Immature natural killer cell (primary cell): ENCODE measurements around the gene SNRK. TPM values are rescaled to one million over a fixed set of nuclear protein-coding genes. Genes with fewer than 3 reads are reported as not detected.

Experiments
- DNase-seq, 3 donors: peaks; one replicate each; pipeline ENCODE4 v3.0.0; 2022; ENCODE audit warnings: mixed read lengths in 1 of 3
- H3K27ac Mint-ChIP-seq, 6 donors: one replicate each; pipeline ENCODE4 v1.8.0; 2020; ENCODE audit warnings: mixed read lengths in 6 of 6, mild to moderate bottlenecking in 5 of 6, inconsistent platforms in 4 of 6, moderate library complexity in 3 of 6
- H3K27me3 Mint-ChIP-seq, 3 donors: one replicate each; pipeline ENCODE4 v1.8.0; 2020 to 2021; ENCODE audit warnings: low read depth in 3 of 3, mild to moderate bottlenecking in 3 of 3, mixed read lengths in 3 of 3, moderate library complexity in 3 of 3, inconsistent platforms in 1 of 3
- H3K36me3 Mint-ChIP-seq, 3 donors: one replicate each; pipeline ENCODE4 v1.8.0; 2020; ENCODE audit warnings: mixed read lengths in 3 of 3, inconsistent platforms in 2 of 3, mild to moderate bottlenecking in 2 of 3
- H3K4me1 Mint-ChIP-seq, 2 donors: one replicate each; pipeline ENCODE4 v1.8.0; 2020; ENCODE audit warnings: inconsistent platforms in 2 of 2, mild to moderate bottlenecking in 2 of 2, mixed read lengths in 2 of 2, moderate library complexity in 1 of 2
- H3K4me3 Mint-ChIP-seq, 5 donors: one replicate each; pipeline ENCODE4 v1.8.0; 2020; ENCODE audit warnings: mild to moderate bottlenecking in 5 of 5, mixed read lengths in 5 of 5, inconsistent platforms in 3 of 5, moderate library complexity in 3 of 5
- H3K9me3 Mint-ChIP-seq, 6 donors: one replicate each; pipeline ENCODE4 v1.8.0; 2020; ENCODE audit warnings: mild to moderate bottlenecking in 6 of 6, mixed read lengths in 6 of 6, inconsistent platforms in 4 of 6, moderate library complexity in 3 of 6
- polyA plus RNA-seq, 3 donors: library from polyadenylated mRNA; unstranded; fragments of 300-500 nt; fragmentation: Illumina TruSeq; gene quantifications; one replicate each; pipeline ENCODE4 v1.2.3, GENCODE V29; 2021

Gene SNRK
- polyA plus RNA-seq, 3 donors from 2014 or later: 34.3 to 68.6 (median 38.4) TPM

DNA sequence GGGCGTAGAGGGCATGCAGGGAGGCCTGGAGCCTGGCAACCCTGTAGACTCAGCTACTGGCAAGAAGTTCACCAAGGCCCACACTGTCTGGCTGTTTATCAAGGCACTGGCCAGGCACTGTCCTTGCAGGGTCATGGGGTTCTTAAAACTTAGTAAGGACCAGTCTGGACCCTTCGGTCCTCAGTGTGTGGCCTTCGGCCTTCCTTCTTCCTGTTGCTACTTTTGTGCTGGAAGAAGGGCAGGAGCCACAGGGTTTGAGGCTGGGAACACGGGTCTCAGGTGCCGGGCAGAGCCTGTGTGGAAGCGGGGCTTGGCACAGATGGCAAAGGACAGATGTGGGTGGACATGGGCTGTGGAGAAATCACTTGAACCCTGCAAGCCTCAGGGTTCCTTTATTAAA lies 76.6 kb downstream of the SNRK start:
- no peaks in the 10 kb centered on the region for H3K36me3 Mint-ChIP-seq
- no peak overlapping the region for H3K27ac Mint-ChIP-seq
- peaks cover 0 to 2% (median 0%) of the 10 kb centered on the region in 6 donors for H3K9me3 Mint-ChIP-seq
- no peak overlapping the region for H3K4me3 Mint-ChIP-seq
- H3K27me3 Mint-ChIP-seq: peaks cover 2 to 3% (median 2%) of the 10 kb centered on the region in 3 donors
- H3K4me1 Mint-ChIP-seq: peaks cover 4 to 5% of the 10 kb centered on the region in 2 donors
- no peak for DNase-seq

DNA sequence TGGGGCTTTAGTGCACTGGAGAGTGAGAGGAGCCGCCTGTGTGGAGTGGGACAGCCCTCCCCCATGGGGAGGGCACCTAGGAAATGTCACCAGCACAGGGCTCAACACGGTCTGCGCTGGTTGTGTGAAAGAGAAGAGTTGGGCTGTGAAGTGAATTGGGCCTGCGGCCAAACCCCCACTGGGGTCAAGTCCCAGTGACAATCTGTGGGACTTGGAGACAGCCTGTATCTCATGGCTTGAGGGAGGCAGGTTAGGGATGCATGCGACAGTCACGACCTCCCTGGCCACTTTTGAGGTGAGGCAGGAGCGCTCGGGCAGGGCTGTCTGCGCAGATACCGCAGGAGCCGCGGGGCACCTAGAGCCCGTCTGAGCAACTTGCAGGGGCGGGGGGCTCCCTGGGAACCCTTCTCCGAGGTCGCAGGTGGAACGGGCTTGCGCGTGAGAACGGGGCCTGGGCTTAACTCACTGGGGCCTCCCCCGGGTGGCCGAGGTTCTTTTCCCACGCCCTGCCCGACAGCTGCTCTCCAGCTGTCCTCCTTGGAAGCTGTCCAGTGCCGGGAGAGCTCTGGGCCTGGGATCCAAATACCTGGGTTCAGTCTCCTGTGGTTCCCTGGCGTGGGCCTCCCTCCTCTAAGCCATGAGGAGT lies 77.4 kb downstream of the SNRK start:
- Mint-ChIP-seq H3K4me3 (no peak overlapping the region), H3K27ac (peak overlapping the region in 2 of 6 donors; percentile 13 to 70), H3K9me3 (peaks cover 0 to 2% (median 0%) of the 10 kb centered on the region in 6 donors), H3K27me3 (peaks cover 2 to 3% (median 2%) of the 10 kb centered on the region in 3 donors), H3K4me1 (peaks cover 11 to 12% of the 10 kb centered on the region in 2 donors), H3K36me3 (no peaks in the 10 kb centered on the region)
- DNase-seq: no peak

DNA sequence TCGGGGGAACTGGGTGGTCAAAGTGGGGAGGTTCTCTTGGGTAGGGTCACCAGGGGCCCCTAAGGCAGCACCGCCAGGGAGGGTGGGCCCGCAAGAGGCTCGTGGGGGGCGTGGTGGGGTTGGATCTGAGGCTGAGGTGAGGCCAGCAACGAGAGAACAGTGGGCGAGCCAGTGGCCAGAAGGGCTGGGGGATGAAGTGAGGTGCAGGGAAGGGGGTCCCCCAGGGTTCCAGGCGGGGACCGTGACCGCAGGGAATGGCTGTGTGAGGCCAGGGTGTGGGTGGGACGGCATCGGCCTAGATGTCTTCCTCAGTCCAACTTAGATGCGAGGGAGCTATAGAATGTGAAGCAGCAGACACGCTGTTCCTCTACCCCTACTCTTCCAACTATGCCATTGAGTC lies 78.2 kb downstream of the SNRK start:
- Mint-ChIP-seq H3K4me1 (peaks cover 18 to 19% of the 10 kb centered on the region in 2 donors), H3K36me3 (no peaks in the 10 kb centered on the region), H3K27me3 (peaks cover 0 to 3% (median 2%) of the 10 kb centered on the region in 3 donors), H3K4me3 (no peak overlapping the region), H3K9me3 (peaks cover 0 to 2% (median 0%) of the 10 kb centered on the region in 6 donors), H3K27ac (no peak overlapping the region)
- DNase-seq: no peak

DNA sequence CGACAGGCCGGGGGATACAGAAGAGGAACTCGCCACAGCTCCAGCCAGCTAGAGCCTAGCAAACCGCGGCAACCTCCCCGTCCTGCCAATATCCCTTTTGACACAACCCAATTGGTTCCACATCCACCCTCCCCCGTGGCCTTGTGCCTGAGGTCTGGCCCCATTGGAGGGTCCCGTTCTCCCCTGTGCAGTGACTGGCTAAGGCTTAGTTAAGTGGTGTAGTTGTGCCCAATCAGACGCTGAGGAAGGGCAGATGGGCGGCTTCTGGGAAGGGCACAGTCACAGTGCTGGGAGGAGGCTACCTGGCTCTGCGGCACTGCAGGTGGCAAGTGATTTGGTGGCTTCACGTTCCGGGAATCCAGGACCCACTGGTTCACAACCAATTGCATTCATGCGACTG lies 78.6 kb downstream of the SNRK start:
- H3K4me3 Mint-ChIP-seq: no peak overlapping the region
- H3K9me3 Mint-ChIP-seq: no peaks in the 10 kb centered on the region
- H3K27me3 Mint-ChIP-seq: peaks cover 0 to 2% (median 2%) of the 10 kb centered on the region in 3 donors
- H3K27ac Mint-ChIP-seq: no peak overlapping the region
- DNase-seq: no peak
- H3K36me3 Mint-ChIP-seq: no peaks in the 10 kb centered on the region
- peaks cover 23% of the 10 kb centered on the region in 2 donors for H3K4me1 Mint-ChIP-seq

DNA sequence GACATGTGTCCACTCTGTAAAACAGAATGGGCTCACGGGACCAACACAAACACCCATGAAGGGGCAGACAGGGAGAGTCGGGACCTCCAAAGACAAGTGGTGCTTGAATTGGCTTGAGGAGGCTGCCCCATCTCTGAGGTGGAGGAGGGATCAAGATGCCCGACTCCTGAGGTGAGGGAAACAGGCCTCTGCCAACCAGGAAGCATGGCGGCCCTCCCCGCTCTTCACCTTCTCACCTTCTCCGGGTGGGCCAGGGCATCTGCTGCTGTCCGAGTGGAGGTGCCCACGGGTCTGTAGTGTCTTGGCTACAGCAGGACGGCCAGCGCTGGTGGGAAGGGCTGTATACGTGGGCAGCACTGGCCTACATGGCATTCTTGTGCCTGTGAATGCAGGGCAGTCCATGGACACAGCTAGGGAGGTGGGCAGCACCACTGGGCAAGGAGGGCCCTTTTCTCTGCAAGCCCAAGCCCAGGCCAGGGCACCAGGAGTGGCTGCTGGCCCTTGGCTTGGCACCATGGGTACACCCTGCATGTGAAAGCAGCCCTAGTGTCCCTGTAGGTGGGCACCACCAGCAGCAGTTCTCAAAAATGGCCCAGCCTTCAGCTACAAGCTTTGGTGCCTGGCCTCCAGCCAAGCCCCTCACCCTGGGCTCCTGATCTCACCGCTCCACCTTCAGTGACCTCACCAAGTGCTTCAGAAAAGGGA lies 79.4 kb downstream of the SNRK start:
- Mint-ChIP-seq H3K27ac (peak overlapping the region in 2 of 6 donors; percentile 57 to 84), H3K36me3 (no peaks in the 10 kb centered on the region), H3K4me3 (no peak overlapping the region), H3K4me1 (peaks cover 28 to 32% of the 10 kb centered on the region in 2 donors), H3K27me3 (peaks cover 0 to 2% (median 2%) of the 10 kb centered on the region in 3 donors), H3K9me3 (no peaks in the 10 kb centered on the region)
- DNase-seq: no peak

DNA sequence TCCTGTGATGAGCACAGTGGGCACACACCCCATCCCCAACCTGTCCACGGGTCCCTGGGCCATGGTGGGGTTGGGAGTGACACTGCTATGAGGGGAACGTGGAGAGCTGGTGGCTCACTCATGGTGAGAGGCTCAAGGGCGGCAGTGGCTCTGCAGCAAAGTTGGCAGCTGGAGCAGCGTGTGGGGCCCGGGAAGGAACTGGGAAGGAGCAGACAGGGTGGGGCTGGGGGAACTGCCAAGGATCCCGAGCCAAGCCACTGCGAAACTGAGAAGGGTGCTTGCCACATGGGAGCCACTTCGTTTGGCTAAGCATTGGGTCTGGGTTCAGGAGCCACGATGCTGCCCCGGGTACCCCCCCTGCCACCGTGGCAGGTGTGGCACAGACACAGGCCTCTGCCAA lies 80.1 kb downstream of the SNRK start:
- no peak overlapping the region for H3K4me3 Mint-ChIP-seq
- no peak for DNase-seq
- no peaks in the 10 kb centered on the region for H3K9me3 Mint-ChIP-seq
- no peaks in the 10 kb centered on the region for H3K36me3 Mint-ChIP-seq
- H3K27ac Mint-ChIP-seq: peak overlapping the region in 3 of 6 donors; percentile 51 to 84 (median 57)
- H3K4me1 Mint-ChIP-seq: peaks cover 35 to 39% of the 10 kb centered on the region in 2 donors
- H3K27me3 Mint-ChIP-seq: peaks cover 0 to 2% (median 2%) of the 10 kb centered on the region in 3 donors

DNA sequence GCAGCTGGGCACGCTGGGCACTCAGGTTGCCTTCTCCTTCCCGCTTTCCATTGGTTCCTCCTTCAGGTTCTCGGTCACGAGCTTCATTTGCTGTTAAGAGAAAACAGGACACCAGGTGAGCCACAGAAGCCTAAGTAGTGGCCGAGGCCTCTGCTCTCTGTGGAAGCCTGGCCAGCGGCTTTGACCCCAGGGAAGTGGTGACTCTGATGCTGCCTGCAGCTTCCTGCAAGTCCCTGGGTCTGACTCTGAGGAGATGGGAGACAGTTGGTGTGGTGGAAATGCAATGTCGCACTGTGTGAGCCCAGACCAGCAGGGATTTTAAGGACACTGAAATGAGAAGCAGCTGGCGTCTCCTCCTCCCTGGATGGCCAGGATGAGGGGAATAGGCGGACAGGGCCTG lies 80.5 kb downstream of the SNRK start:
- H3K27ac Mint-ChIP-seq: peak overlapping the region in 1 of 6 donors; percentile 85
- H3K4me1 Mint-ChIP-seq: peaks cover 39 to 43% of the 10 kb centered on the region in 2 donors
- H3K9me3 Mint-ChIP-seq: no peaks in the 10 kb centered on the region
- H3K4me3 Mint-ChIP-seq: no peak overlapping the region
- no peak for DNase-seq
- H3K36me3 Mint-ChIP-seq: no peaks in the 10 kb centered on the region
- peaks cover 0 to 2% (median 2%) of the 10 kb centered on the region in 3 donors for H3K27me3 Mint-ChIP-seq

DNA sequence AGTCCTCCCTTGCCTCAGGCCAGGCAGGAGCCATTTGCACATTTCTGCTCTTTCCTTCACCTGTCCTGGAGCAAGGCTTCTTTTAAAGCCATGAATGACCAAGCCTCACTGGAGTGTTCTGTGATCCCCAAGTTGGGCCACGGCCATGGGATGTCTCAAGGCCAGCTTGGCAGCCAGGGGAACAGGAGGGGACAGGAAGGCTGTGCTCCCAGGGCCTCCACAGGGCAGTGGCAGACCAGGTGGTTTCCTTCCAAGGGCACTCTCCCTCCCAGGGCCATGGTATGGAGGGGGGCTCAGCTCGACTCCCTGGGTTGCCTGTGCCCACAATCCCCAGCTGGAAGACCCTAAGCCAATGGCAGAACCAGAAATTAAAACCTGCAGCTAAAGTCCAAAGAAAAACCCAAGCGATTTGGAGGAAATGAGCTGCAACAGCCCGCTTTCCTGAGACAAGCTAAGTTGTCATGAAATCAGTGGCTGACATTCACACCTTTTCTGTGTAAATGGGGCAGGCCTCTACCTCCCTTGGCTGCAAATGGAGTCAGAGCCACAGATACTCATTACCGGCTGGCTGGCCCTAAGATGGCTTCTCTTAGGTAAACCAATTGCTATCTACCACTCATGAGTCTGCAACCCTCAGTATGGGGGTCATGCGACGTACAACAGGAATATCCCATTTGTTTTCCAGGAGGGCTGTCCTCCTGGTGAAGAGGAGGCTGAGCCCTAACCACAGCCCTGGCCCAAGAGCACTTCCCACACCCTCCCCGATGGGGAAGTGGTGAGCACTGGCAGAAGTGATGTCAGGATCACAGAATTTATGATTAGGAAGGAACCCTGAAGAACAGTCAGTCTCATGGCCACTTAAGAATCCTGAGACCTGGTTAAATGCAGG lies 83.3 kb downstream of the SNRK start:
- H3K36me3 Mint-ChIP-seq: no peaks in the 10 kb centered on the region
- peaks cover 2% of the 10 kb centered on the region in 3 donors for H3K27me3 Mint-ChIP-seq
- peak overlapping the region in 2 of 5 donors; percentile 30 to 46 for H3K4me3 Mint-ChIP-seq
- peak overlapping the region in 5 of 6 donors; percentile 17 to 82 (median 53) for H3K27ac Mint-ChIP-seq
- H3K9me3 Mint-ChIP-seq: no peaks in the 10 kb centered on the region
- DNase-seq: no peak
- peaks cover 48 to 58% of the 10 kb centered on the region in 2 donors for H3K4me1 Mint-ChIP-seq

DNA sequence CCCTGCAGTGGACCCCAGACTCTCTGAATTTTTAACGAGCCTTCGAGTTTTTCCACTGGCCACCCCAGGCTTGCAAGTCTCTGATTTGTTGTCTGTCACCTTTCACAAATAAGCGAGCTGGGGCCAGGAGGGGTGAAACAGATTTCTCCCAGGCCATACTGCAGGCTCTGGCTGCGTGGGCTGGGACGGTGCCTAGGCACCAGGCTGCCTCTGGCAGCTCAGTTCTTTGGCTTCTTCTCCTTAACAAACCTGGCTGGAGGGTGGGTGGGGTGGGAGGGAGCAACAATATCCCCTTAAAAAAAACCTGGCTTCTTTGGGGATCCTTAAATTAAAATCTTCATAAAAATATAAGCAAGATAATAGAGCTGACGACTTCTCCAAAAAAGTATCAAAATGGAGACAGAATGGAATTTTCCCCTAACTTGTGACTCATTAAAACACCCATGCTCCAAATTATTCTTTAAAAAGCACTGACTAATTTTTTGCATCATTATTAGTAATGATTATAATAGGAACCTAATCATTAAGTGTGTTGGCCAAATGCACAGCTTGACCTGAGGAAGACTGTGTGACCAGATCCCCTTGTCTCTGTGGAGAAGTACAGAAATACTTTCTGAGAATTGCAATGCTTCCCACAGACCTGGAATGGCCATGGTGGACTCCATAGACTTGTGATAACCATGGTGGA lies 84.1 kb downstream of the SNRK start:
- peak overlapping the region in 3 of 6 donors; percentile 23 to 70 (median 39) for H3K27ac Mint-ChIP-seq
- H3K4me1 Mint-ChIP-seq: peaks cover 48 to 58% of the 10 kb centered on the region in 2 donors
- no peak for DNase-seq
- H3K27me3 Mint-ChIP-seq: peaks cover 0 to 4% (median 2%) of the 10 kb centered on the region in 3 donors
- no peaks in the 10 kb centered on the region for H3K9me3 Mint-ChIP-seq
- H3K4me3 Mint-ChIP-seq: no peak overlapping the region
- H3K36me3 Mint-ChIP-seq: no peaks in the 10 kb centered on the region

DNA sequence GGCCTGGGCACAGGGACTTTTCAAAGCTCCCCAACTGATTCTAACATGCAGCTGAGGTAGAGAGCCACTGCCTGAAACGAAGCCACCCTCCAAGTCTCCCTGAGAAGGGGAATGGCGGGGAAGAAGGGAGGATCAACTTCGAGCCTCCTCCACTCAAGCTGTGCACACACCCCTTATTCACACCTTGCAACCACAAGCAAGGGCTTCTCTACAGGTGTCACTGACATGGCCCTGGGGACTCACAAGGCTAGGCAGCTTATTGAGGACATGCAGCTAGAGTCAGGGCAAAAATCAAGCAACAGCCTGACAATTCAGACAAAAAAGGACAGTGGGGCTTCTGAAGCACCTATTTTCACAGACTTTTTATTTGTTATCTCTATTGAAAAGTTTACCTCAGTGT lies 85.2 kb downstream of the SNRK start:
- no peaks in the 10 kb centered on the region for H3K9me3 Mint-ChIP-seq
- DNase-seq: no peak
- H3K36me3 Mint-ChIP-seq: no peaks in the 10 kb centered on the region
- peak overlapping the region in 2 of 6 donors; percentile 22 to 68 for H3K27ac Mint-ChIP-seq
- peak overlapping the region in 1 of 5 donors; percentile 9 for H3K4me3 Mint-ChIP-seq
- H3K27me3 Mint-ChIP-seq: peaks cover 0 to 4% (median 0%) of the 10 kb centered on the region in 3 donors
- peaks cover 48 to 58% of the 10 kb centered on the region in 2 donors for H3K4me1 Mint-ChIP-seq

DNA sequence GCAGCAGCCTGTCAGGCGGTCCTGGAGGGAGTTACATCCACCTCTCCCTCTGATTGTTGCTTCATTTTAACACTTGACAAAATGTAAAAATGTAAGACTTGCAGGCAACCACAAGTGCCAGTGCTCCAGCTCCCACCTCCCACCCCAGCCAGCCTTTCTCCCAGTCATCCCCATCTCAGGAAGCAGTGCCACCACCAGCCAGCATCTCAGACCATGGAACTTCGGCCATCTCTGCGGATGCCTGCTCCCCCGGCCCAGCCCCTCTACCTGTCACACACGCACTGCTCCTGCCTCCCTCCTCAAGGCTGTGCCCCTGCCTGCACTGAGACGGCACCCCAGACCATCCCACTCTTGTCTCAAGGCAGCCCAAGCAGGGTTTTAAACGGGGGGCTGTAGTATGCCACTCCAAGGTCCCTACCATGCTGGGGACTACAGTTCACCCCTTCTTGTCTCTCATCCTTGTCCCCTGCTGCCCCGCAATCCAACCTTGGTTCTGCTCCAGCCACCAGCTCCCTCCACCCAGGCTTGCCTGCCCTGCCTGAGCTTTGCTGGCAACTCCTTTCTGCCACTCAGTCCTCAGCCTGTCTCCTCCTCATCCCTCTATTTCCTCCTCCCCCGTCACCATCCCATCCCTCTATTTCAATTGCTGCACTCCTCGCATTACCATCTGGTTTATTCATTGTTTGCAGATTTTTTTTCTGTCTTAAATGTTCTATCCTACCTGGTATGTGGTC lies 85.8 kb downstream of the SNRK start:
- H3K4me3 Mint-ChIP-seq: peak overlapping the region in 2 of 5 donors; percentile 11 to 30
- H3K27ac Mint-ChIP-seq: peak overlapping the region in 4 of 6 donors; percentile 46 to 68 (median 61)
- peaks cover 48 to 58% of the 10 kb centered on the region in 2 donors for H3K4me1 Mint-ChIP-seq
- no peaks in the 10 kb centered on the region for H3K9me3 Mint-ChIP-seq
- DNase-seq: no peak
- no peaks in the 10 kb centered on the region for H3K36me3 Mint-ChIP-seq
- H3K27me3 Mint-ChIP-seq: peaks cover 0 to 4% (median 0%) of the 10 kb centered on the region in 3 donors

DNA sequence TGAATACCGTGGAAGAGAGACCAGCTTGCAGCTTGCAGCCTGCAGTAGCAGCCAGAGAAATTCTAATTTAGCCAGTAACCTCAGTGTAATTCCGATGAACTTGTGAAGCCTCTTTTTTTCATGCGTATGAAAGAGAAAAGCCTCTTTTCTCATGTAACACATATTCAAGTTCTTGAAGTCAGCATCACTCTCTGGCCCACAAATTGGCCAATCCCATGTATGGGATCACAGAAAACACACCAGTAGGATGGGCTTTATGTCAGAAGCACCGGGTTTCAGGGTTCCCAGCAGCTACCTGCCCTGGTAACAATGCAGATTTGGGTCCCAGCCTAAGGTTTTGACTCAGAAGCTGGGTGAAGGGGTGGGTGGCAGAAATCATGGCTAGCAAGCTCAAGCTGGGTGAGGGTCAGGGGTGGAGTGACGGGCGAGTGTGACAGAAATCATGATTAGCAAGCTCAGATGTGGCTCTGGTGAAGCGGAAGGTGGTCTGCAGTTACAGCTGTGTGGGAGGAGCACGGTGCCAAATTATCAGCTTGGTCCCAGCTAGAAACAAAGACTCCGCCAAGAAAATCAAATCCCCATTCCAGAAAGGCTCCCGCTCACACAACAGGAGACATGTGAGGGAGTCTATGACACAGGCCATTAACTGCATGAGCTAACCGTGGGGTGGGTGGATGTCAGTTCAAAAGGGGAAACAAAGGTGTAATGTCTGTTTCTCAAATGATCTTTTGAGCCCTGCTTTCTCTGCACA lies 86.6 kb downstream of the SNRK start:
- Mint-ChIP-seq H3K4me3 (no peak overlapping the region), H3K4me1 (peaks cover 55 to 61% of the 10 kb centered on the region in 2 donors), H3K9me3 (no peaks in the 10 kb centered on the region), H3K36me3 (no peaks in the 10 kb centered on the region), H3K27me3 (peaks cover 0 to 4% (median 0%) of the 10 kb centered on the region in 3 donors), H3K27ac (peak overlapping the region in 1 of 6 donors; percentile 36)
- DNase-seq: no peak
